Measurements from ENCODE around the gene ZNF787. TPM values are rescaled to one million over a fixed set of nuclear protein-coding genes. Genes with fewer than 3 reads are reported as not detected.

ZNF787 gene
- polyA plus RNA-seq (2013, experiment 1 of 2) = 20.5 TPM
- polyA plus RNA-seq (2013, experiment 2 of 2) = 20.3 TPM

DNA sequence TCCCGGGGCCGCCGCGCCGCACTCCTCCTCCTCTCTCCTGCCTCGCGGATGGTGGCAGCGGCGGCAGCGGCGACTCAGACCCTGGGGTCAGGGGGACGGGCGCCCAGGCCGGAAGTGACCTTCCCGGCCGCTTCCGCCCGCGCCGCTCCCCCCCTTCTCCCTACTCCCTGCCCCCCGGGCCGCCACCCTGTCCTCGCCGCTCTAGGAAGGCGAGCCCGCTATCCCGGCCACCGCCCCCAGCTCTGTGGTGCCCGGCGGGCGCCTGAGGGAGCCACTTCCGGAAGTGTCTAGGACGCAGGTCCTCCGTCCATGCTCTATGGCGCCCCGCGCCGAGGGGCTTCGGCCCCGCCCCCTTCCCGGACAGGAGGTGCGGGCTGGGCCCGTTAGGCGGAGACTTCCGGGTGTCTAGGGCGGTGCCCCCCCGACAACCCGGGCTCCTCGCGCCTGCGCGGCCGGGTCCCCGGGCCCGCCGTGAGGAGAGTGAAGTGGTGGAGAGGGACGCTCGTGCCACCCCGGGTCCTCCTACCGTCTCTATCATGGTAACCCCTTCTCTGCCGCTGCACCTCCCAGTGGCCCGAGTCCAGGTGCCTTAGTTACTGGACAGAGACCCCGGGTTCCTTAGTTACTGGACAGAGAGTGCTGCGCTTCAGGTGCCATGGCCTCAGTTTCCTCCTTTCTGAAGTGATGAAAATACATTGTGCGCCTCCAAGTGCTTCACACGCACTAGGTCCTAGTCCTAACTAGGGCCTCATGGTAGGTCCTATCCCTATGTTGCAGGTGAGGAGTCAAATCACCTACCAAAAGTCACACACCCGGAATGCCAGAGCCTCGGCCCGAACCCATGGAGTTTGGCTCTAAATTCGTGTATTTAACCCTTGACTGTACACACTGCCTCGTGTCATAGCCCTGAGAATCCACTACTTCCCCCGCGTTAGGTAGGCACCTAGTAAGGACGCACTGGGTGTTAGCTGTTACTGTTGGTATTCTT lies at the start of gene ZNF787:
Gene ZNF787, minus strand, starts transcription at position 116 of the 988 bp plus-strand sequence. CDS start 18,078 bp downstream, outside the sequence.
- no peaks in the 10 kb centered on the region for H3K79me1 ChIP-seq (replicated peaks; ENCODE audit: low read length, poor library complexity, severe bottlenecking)
- peak within 1 kb of the TSS; percentile 98 for H4K8ac ChIP-seq (ENCODE audit: low read length)
- H2AFZ ChIP-seq (ENCODE audit: low read depth, low read length) = no peak within 1 kb of the TSS
- peak within 1 kb of the TSS; percentile 80 for H2BK5ac ChIP-seq (ENCODE audit: low read depth, low read length, poor library complexity, severe bottlenecking)
- 15% methylated on average over 32 of the region's 74 CpGs for WGBS
- peak within 1 kb of the TSS; percentile 95 for H4K91ac ChIP-seq (ENCODE audit: low read length)
- peak within 1 kb of the TSS; percentile 18 to 28 for H2BK12ac ChIP-seq (ENCODE audit: low read length in 2 of 2)
- peaks cover 28% of the 10 kb centered on the region for H3K4me1 ChIP-seq (ENCODE audit: control insufficient read depth, insufficient read depth, low read depth, low read length)
- H3K14ac ChIP-seq (ENCODE audit: low read length in 2 of 2) = peak within 1 kb of the TSS; percentile 43 to 76
- no peak within 1 kb of the TSS for H3K23ac ChIP-seq (ENCODE audit: low read length in 2 of 2)
- H2BK120ac ChIP-seq (ENCODE audit: low read depth, low read length) = peak within 1 kb of the TSS; percentile 93
- H3K4me2 ChIP-seq (ENCODE audit: low read length, poor library complexity, severe bottlenecking) = peak within 1 kb of the TSS; percentile 77
- H3K9ac ChIP-seq (ENCODE audit: low read length) = peak within 1 kb of the TSS; percentile 94
- H2AK5ac ChIP-seq (ENCODE audit: low read length, severe bottlenecking) = peak within 1 kb of the TSS; percentile 88
- H2BK15ac ChIP-seq (ENCODE audit: low read depth, poor library complexity, severe bottlenecking) = peak within 1 kb of the TSS; percentile 70
- peak within 1 kb of the TSS; percentile 83 to 94 for H3K4ac ChIP-seq (ENCODE audit: low read depth in 1 of 2, low read length in 2 of 2)
- H3K27me3 ChIP-seq (ENCODE audit: control insufficient read depth in 1 of 2, insufficient read depth in 1 of 2, low read length in 2 of 2) = no peaks in the 10 kb centered on the region
- peak; percentile 97 for DNase-seq
- H3K4me3 ChIP-seq (ENCODE audit: insufficient read depth in 1 of 2, low read depth in 1 of 2, low read length in 2 of 2) = peak within 1 kb of the TSS; percentile 79 to 88
- H3K18ac ChIP-seq (ENCODE audit: low read depth in 1 of 2, low read length in 2 of 2) = peak within 1 kb of the TSS; percentile 89 to 95
- H3K9me3 ChIP-seq (ENCODE audit: control insufficient read depth, low read length) = no peaks in the 10 kb centered on the region
- H3K27ac ChIP-seq (ENCODE audit: low read length, poor library complexity, severe bottlenecking) = peak within 1 kb of the TSS; percentile 89
- peaks cover 0 to 23% of the 10 kb centered on the region in 2 experiments for H3K36me3 ChIP-seq (ENCODE audit: control insufficient read depth in 1 of 2, insufficient read depth in 2 of 2, low read depth in 1 of 2, low read length in 2 of 2)

GRCh38 chr19:56170261-56170660 lies 49.2 kb upstream of the ZNF787 start:
- peaks cover 2% of the 10 kb centered on the region for H3K4me1 ChIP-seq (ENCODE audit: control insufficient read depth, insufficient read depth, low read depth, low read length)
- peak overlapping the region in 1 of 2 experiments; percentile 36 for H3K14ac ChIP-seq (ENCODE audit: low read length in 2 of 2)
- no peak overlapping the region for H2BK15ac ChIP-seq (ENCODE audit: low read depth, poor library complexity, severe bottlenecking)
- no peak overlapping the region for H2BK12ac ChIP-seq (ENCODE audit: low read length in 2 of 2)
- no peak overlapping the region for H3K4ac ChIP-seq (ENCODE audit: low read depth in 1 of 2, low read length in 2 of 2)
- no peak overlapping the region for H3K4me3 ChIP-seq (ENCODE audit: insufficient read depth in 1 of 2, low read depth in 1 of 2, low read length in 2 of 2)
- H3K4me2 ChIP-seq (ENCODE audit: low read length, poor library complexity, severe bottlenecking) = no peak overlapping the region
- no peak overlapping the region for H3K23ac ChIP-seq (ENCODE audit: low read length in 2 of 2)
- H4K91ac ChIP-seq (ENCODE audit: low read length) = no peak overlapping the region
- no peak overlapping the region for H2AK5ac ChIP-seq (ENCODE audit: low read length, severe bottlenecking)
- DNase-seq = peak; percentile 28
- no peak overlapping the region for H3K18ac ChIP-seq (ENCODE audit: low read depth in 1 of 2, low read length in 2 of 2)
- H3K27ac ChIP-seq (ENCODE audit: low read length, poor library complexity, severe bottlenecking) = no peak overlapping the region
- H2AFZ ChIP-seq (ENCODE audit: low read depth, low read length) = no peak overlapping the region
- peaks cover 0 to 24% of the 10 kb centered on the region in 2 experiments for H3K27me3 ChIP-seq (ENCODE audit: control insufficient read depth in 1 of 2, insufficient read depth in 1 of 2, low read length in 2 of 2)
- no peak overlapping the region for H4K8ac ChIP-seq (ENCODE audit: low read length)
- 61% methylated on average over 14 of the region's 14 CpGs for WGBS
- H2BK5ac ChIP-seq (ENCODE audit: low read depth, low read length, poor library complexity, severe bottlenecking) = no peak overlapping the region
- no peaks in the 10 kb centered on the region for H3K79me1 ChIP-seq (replicated peaks; ENCODE audit: low read length, poor library complexity, severe bottlenecking)
- H3K9ac ChIP-seq (ENCODE audit: low read length) = no peak overlapping the region
- no peak overlapping the region for H2BK120ac ChIP-seq (ENCODE audit: low read depth, low read length)
- H3K9me3 ChIP-seq (ENCODE audit: control insufficient read depth, low read length) = no peaks in the 10 kb centered on the region
- no peaks in the 10 kb centered on the region for H3K36me3 ChIP-seq (ENCODE audit: control insufficient read depth in 1 of 2, insufficient read depth in 2 of 2, low read depth in 1 of 2, low read length in 2 of 2)

DNA sequence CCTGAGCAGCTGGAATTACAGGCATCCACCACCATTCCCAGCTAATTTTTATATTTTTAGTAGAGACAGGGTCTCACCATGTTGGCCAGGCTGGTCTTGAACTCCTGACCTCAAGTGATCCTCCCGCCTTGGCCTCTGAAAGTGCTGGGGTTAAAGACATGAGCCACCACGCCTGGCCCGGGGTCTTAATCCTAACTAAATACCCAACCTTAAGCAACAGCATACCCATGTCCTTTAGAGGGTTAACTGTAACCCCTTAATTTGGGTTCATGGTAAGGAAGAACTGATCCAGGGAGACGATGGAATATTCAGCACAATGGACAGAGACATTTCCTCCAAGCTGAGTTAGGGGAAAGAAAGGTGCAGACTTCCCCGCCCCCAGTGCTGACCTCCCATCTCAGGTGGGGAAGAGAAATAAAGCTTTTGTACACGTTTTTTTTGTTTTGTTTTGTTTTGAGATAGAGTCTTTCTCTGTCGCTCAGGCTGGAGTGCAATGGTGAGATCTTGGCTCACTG lies 46.0 kb upstream of the ZNF787 start:
- peak; percentile 11 for DNase-seq
- Histone ChIP-seq H2BK15ac (ENCODE audit: low read depth, poor library complexity, severe bottlenecking) (no peak overlapping the region), H3K79me1 (replicated peaks; ENCODE audit: low read length, poor library complexity, severe bottlenecking) (no peaks in the 10 kb centered on the region), H3K9ac (ENCODE audit: low read length) (no peak overlapping the region), H2BK12ac (ENCODE audit: low read length in 2 of 2) (no peak overlapping the region), H3K27me3 (ENCODE audit: control insufficient read depth in 1 of 2, insufficient read depth in 1 of 2, low read length in 2 of 2) (peaks cover 0 to 3% of the 10 kb centered on the region in 2 experiments), H3K4me1 (ENCODE audit: control insufficient read depth, insufficient read depth, low read depth, low read length) (peaks cover 2% of the 10 kb centered on the region), H3K18ac (ENCODE audit: low read depth in 1 of 2, low read length in 2 of 2) (no peak overlapping the region), H2BK5ac (ENCODE audit: low read depth, low read length, poor library complexity, severe bottlenecking) (no peak overlapping the region), H3K4me2 (ENCODE audit: low read length, poor library complexity, severe bottlenecking) (no peak overlapping the region), H2AFZ (ENCODE audit: low read depth, low read length) (no peak overlapping the region), H4K8ac (ENCODE audit: low read length) (no peak overlapping the region), H3K14ac (ENCODE audit: low read length in 2 of 2) (no peak overlapping the region), H2AK5ac (ENCODE audit: low read length, severe bottlenecking) (no peak overlapping the region), H3K4ac (ENCODE audit: low read depth in 1 of 2, low read length in 2 of 2) (no peak overlapping the region), H3K9me3 (ENCODE audit: control insufficient read depth, low read length) (no peaks in the 10 kb centered on the region), H3K27ac (ENCODE audit: low read length, poor library complexity, severe bottlenecking) (no peak overlapping the region), H2BK120ac (ENCODE audit: low read depth, low read length) (no peak overlapping the region), H3K36me3 (ENCODE audit: control insufficient read depth in 1 of 2, insufficient read depth in 2 of 2, low read depth in 1 of 2, low read length in 2 of 2) (peaks cover 3 to 9% of the 10 kb centered on the region in 2 experiments), H4K91ac (ENCODE audit: low read length) (no peak overlapping the region), H3K4me3 (ENCODE audit: insufficient read depth in 1 of 2, low read depth in 1 of 2, low read length in 2 of 2) (no peak overlapping the region), H3K23ac (ENCODE audit: low read length in 2 of 2) (no peak overlapping the region)
- WGBS = 51% methylated on average over 6 of the region's 7 CpGs

DNA sequence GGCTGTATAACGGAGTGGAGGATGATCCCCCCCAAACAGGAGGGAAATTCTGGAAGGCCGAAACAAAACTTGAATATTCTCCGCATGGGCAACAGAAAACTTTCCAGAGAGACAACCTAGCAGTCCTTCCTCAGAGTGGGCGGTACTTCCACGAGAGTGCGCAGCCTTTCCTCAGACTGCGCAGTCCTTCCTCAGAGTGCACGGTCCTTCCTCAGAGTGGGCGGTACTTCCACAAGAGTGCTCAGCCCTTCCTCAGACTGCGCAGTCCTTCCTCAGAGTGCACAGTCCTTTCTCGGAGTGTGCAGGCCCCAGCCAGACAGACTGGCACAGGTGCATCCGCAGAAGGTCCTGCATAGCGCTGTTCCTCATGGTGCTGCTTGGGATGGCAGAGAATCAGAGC lies 42.0 kb upstream of the ZNF787 start:
- H3K9ac ChIP-seq (ENCODE audit: low read length) = no peak overlapping the region
- no peak overlapping the region for H3K4me2 ChIP-seq (ENCODE audit: low read length, poor library complexity, severe bottlenecking)
- H4K8ac ChIP-seq (ENCODE audit: low read length) = no peak overlapping the region
- H2BK120ac ChIP-seq (ENCODE audit: low read depth, low read length) = no peak overlapping the region
- H3K4me3 ChIP-seq (ENCODE audit: insufficient read depth in 1 of 2, low read depth in 1 of 2, low read length in 2 of 2) = no peak overlapping the region
- peaks cover 3% of the 10 kb centered on the region for H3K79me1 ChIP-seq (replicated peaks; ENCODE audit: low read length, poor library complexity, severe bottlenecking)
- no peak for DNase-seq
- H3K27me3 ChIP-seq (ENCODE audit: control insufficient read depth in 1 of 2, insufficient read depth in 1 of 2, low read length in 2 of 2) = peaks cover 0 to 3% of the 10 kb centered on the region in 2 experiments
- no peak overlapping the region for H3K27ac ChIP-seq (ENCODE audit: low read length, poor library complexity, severe bottlenecking)
- H2AK5ac ChIP-seq (ENCODE audit: low read length, severe bottlenecking) = no peak overlapping the region
- H3K4ac ChIP-seq (ENCODE audit: low read depth in 1 of 2, low read length in 2 of 2) = no peak overlapping the region
- no peak overlapping the region for H3K18ac ChIP-seq (ENCODE audit: low read depth in 1 of 2, low read length in 2 of 2)
- no peaks in the 10 kb centered on the region for H3K4me1 ChIP-seq (ENCODE audit: control insufficient read depth, insufficient read depth, low read depth, low read length)
- no peak overlapping the region for H3K14ac ChIP-seq (ENCODE audit: low read length in 2 of 2)
- peaks cover 34 to 48% of the 10 kb centered on the region in 2 experiments for H3K36me3 ChIP-seq (ENCODE audit: control insufficient read depth in 1 of 2, insufficient read depth in 2 of 2, low read depth in 1 of 2, low read length in 2 of 2)
- no peak overlapping the region for H2BK5ac ChIP-seq (ENCODE audit: low read depth, low read length, poor library complexity, severe bottlenecking)
- no peaks in the 10 kb centered on the region for H3K9me3 ChIP-seq (ENCODE audit: control insufficient read depth, low read length)
- no peak overlapping the region for H2BK15ac ChIP-seq (ENCODE audit: low read depth, poor library complexity, severe bottlenecking)
- 93% methylated on average over 13 of the region's 13 CpGs for WGBS
- H2AFZ ChIP-seq (ENCODE audit: low read depth, low read length) = no peak overlapping the region
- H4K91ac ChIP-seq (ENCODE audit: low read length) = no peak overlapping the region
- H2BK12ac ChIP-seq (ENCODE audit: low read length in 2 of 2) = no peak overlapping the region
- no peak overlapping the region for H3K23ac ChIP-seq (ENCODE audit: low read length in 2 of 2)

All from mesenchymal stem cell (in vitro differentiated cells and primary cell).